ENCODE data around the gene TPP1. TPM values are rescaled to one million over a fixed set of nuclear protein-coding genes. Genes with fewer than 3 reads are reported as not detected.

The TPP1 gene
- total and polyA plus RNA-seq, 10 of the 15 experiments (the other 5 are each of a cell fraction or from before 2014, with no cell fraction given): 7.5 to 64.6 (median 38.3) TPM

- Histone ChIP-seq H3K36me3 (ENCODE audit: control insufficient read depth in 2 of 2, insufficient read depth in 2 of 2, low read length in 1 of 2) (no peaks in the 10 kb centered on the region), H3K4me3 (no peak overlapping the region), H3K27ac (ENCODE audit: control insufficient read depth, insufficient read depth) (no peak overlapping the region), H4K20me1 (ENCODE audit: control insufficient read depth, insufficient read depth) (no peaks in the 10 kb centered on the region), H3K4me1 (ENCODE audit: control insufficient read depth, insufficient read depth, low read length) (no peaks in the 10 kb centered on the region), H3K79me2 (ENCODE audit: control insufficient read depth, insufficient read depth, low read length) (no peaks in the 10 kb centered on the region), H2AFZ (ENCODE audit: control insufficient read depth, low read depth, low read length) (no peak overlapping the region), H3K27me3 (replicated peaks in 1 of 2; ENCODE audit: control insufficient read depth in 2 of 2, insufficient read depth in 2 of 2, low read length in 1 of 2) (no peaks in the 10 kb centered on the region), H3K4me2 (ENCODE audit: control insufficient read depth, insufficient read depth) (no peak overlapping the region), H3K9ac (ENCODE audit: control insufficient read depth, insufficient read depth, low read length) (no peak overlapping the region), H3K9me3 (replicated peaks; ENCODE audit: control insufficient read depth, insufficient read depth, low read length) (no peaks in the 10 kb centered on the region)
- no TSS peak for BruUV-seq (replicated peaks)
- WGBS (ENCODE audit: insufficient coverage, insufficient replicate concordance, low lambda C conversion rate, missing lambda C conversion rate): 7% methylated on average over 1 of the region's 1 CpG
- TF ChIP-seq ZBTB40 (IDR thresholded peaks at IDR 0.05; ENCODE audit: borderline replicate concordance): no peak
- no peak for TF ChIP-seq PAX5 (IDR thresholded peaks at IDR 0.05; ENCODE audit: borderline replicate concordance, low read depth, low read length)
- no peak for TF ChIP-seq TCF7 (IDR thresholded peaks at IDR 0.05; ENCODE audit: borderline replicate concordance)
- TF ChIP-seq NFXL1 (IDR thresholded peaks at IDR 0.05; ENCODE audit: borderline replicate concordance): no peak
- no peak for TF ChIP-seq TCF12 (IDR thresholded peaks at IDR 0.05; ENCODE audit: low read depth, low read length)
- TF ChIP-seq, protein P1, sequence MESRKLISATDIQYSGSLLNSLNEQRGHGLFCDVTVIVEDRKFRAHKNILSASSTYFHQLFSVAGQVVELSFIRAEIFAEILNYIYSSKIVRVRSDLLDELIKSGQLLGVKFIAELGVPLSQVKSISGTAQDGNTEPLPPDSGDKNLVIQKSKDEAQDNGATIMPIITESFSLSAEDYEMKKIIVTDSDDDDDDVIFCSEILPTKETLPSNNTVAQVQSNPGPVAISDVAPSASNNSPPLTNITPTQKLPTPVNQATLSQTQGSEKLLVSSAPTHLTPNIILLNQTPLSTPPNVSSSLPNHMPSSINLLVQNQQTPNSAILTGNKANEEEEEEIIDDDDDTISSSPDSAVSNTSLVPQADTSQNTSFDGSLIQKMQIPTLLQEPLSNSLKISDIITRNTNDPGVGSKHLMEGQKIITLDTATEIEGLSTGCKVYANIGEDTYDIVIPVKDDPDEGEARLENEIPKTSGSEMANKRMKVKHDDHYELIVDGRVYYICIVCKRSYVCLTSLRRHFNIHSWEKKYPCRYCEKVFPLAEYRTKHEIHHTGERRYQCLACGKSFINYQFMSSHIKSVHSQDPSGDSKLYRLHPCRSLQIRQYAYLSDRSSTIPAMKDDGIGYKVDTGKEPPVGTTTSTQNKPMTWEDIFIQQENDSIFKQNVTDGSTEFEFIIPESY (IDR thresholded peaks at IDR 0.05): no peak
- TF ChIP-seq, protein P2, sequence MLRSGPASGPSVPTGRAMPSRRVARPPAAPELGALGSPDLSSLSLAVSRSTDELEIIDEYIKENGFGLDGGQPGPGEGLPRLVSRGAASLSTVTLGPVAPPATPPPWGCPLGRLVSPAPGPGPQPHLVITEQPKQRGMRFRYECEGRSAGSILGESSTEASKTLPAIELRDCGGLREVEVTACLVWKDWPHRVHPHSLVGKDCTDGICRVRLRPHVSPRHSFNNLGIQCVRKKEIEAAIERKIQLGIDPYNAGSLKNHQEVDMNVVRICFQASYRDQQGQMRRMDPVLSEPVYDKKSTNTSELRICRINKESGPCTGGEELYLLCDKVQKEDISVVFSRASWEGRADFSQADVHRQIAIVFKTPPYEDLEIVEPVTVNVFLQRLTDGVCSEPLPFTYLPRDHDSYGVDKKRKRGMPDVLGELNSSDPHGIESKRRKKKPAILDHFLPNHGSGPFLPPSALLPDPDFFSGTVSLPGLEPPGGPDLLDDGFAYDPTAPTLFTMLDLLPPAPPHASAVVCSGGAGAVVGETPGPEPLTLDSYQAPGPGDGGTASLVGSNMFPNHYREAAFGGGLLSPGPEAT (IDR thresholded peaks at IDR 0.05; ENCODE audit: low read depth): no peak
- ChIA-PET SMC1A (ENCODE audit: uncharacterized antibody, unreplicated experiment) (interaction anchor here (1.5 kb wide), 1 partner anchor 15 kb away, joined by 4 read pairs; no protein-coding TSS in a partner anchor), POLR2A (interaction anchor here (1.4 kb wide), 1 partner anchor 49 kb away, joined by 4 read pairs; the partner anchor contains the start of gene MRPL17), CTCF (no interaction called here), RAD21 (ENCODE audit: unreplicated experiment) (no interaction called here)
- FAIRE-seq (no peak), DNase-seq (ENCODE audit: low read depth, low spot score) (no peak), ATAC-seq (no peak)
- intact Hi-C loops (cut with micrococcal nuclease; ENCODE audit: unreplicated experiment): no loop called here
- in situ Hi-C loops (cut with MboI): no loop called here
Measured at GRCh38 chr11:6634534-6634933, 15.3 kb upstream of the TPP1 start.

Data from GM12878 (cell line).